ENCODE data around the gene TBCK. TPM values are rescaled to one million over a fixed set of nuclear protein-coding genes. Genes with fewer than 3 reads are reported as not detected.

TBCK gene
- total and polyA plus RNA-seq, 5 donors, result 6.9 to 29.0 (median 21.7) TPM

DNA sequence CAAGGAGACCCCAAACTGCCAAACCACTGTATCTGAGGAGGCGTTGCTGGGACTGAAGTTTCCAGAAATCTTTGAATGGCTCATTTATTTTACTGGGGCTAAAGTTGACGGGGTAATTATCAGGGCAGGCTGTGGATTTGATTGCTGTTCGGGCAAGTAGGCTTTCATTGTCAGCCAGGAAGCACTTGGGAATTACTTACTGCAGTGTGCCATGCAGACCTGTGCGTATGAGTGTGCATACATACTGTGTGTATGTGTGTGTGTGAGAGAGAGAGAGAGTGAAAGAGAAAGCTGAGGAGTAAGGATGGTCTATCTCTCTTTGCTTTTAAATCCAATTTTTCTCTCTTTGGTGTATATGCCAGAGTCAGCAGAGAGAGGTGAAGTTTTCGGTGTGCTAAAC is 298.0 kb downstream of the TBCK start:
- Histone ChIP-seq H3K27me3 (ENCODE audit: control insufficient read depth, insufficient read depth) (no peaks in the 10 kb centered on the region), H3K27ac (ENCODE audit: low read length) (no peak overlapping the region), H3K4me3 (ENCODE audit: low read length) (no peak overlapping the region), H3K9me3 (ENCODE audit: control insufficient read depth, low read length) (no peaks in the 10 kb centered on the region), H3K4me1 (ENCODE audit: control insufficient read depth, insufficient read depth, low read length) (no peaks in the 10 kb centered on the region)
- DNase-seq (no peak), ATAC-seq (no peak)
- intact Hi-C loops (cut with DNase I), result no loop called here
- 62% methylated on average over 5 of the region's 5 CpGs for WGBS

DNA sequence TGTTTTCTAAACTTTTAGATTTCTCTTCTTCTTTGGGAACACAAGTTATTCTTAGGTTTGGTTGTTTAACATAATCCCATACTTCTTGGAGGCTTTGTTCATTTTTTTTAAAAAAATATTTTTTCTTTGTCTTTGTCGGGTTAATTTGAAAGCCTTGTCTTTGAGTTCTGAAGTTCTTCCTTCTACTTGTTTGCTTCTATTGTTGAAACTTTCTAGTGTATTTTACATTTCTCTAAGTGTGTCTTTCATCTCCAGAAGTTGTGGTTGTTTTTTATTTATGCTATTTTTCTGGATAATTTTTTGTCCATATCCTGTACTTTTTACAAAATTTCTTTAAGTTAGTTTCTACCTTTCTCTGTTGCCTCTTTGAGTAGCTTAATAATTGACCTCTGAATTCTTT is 304.6 kb downstream of the TBCK start:
- no peak for ATAC-seq
- Histone ChIP-seq H3K27me3 (ENCODE audit: control insufficient read depth, insufficient read depth) (no peaks in the 10 kb centered on the region), H3K27ac (ENCODE audit: low read length) (no peak overlapping the region), H3K9me3 (ENCODE audit: control insufficient read depth, low read length) (no peaks in the 10 kb centered on the region), H3K4me1 (ENCODE audit: control insufficient read depth, insufficient read depth, low read length) (no peaks in the 10 kb centered on the region), H3K4me3 (ENCODE audit: low read length) (no peak overlapping the region)
- no peak for DNase-seq
- intact Hi-C loops (cut with DNase I), result no loop called here
- 97% methylated on average over 1 of the region's 1 CpG for whole genome bisulfite sequencing

DNA sequence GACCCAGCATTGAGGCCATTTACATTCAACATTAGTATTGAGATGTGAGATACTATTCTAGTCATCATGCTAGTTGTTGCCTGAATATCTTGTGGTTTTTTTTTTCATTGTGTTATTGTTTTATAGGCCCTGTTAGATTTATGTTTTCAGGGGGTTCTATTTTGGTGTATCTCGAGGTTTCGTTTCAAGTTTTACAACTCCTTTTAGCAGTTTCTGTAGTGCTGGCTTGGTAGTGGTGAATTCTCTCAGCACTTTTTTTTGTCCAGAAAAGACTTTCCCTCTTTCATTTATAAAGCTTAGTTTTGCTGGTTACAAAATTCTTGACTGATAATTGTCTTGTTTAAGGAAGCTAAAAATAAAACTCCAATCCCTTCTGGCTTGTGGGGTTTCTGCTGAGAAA is 305.2 kb downstream of the TBCK start:
- 98% methylated on average over 2 of the region's 2 CpGs for WGBS

DNA sequence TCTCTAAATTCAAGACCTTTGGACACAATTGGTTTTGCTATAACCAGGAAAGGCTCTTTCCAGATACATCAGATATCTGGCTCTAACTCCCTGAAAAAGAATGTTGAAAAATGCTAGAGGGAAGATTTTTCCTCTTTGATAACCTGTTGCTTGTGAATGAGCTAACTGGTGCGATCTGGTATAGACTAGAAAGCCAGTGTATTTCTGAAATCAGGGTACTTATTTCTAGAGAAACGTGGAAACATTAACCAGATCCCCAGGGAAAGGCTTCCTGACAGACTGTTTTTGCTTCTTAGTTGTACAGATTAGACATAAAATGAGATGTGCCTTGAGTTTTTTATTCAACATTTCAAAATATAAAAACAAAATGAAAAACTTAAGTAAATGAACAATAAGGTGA is 313.0 kb downstream of the TBCK start:
- Histone ChIP-seq H3K9me3 (ENCODE audit: control insufficient read depth, low read length) (no peaks in the 10 kb centered on the region), H3K4me1 (ENCODE audit: control insufficient read depth, insufficient read depth, low read length) (no peaks in the 10 kb centered on the region), H3K4me3 (ENCODE audit: low read length) (no peak overlapping the region), H3K27me3 (ENCODE audit: control insufficient read depth, insufficient read depth) (no peaks in the 10 kb centered on the region), H3K27ac (ENCODE audit: low read length) (no peak overlapping the region)
- ATAC-seq (no peak), DNase-seq (no peak)
- intact Hi-C loops (cut with DNase I), result no loop called here
- 58% methylated on average over 2 of the region's 2 CpGs for WGBS

More for the DNA sequence above, 305.2 kb downstream of the TBCK start:
- ATAC-seq (no peak), DNase-seq (no peak)
- Histone ChIP-seq H3K27me3 (ENCODE audit: control insufficient read depth, insufficient read depth) (no peaks in the 10 kb centered on the region), H3K27ac (ENCODE audit: low read length) (no peak overlapping the region), H3K4me3 (ENCODE audit: low read length) (no peak overlapping the region), H3K9me3 (ENCODE audit: control insufficient read depth, low read length) (no peaks in the 10 kb centered on the region), H3K4me1 (ENCODE audit: control insufficient read depth, insufficient read depth, low read length) (no peaks in the 10 kb centered on the region)
- intact Hi-C loops (cut with DNase I), result no loop called here

DNA sequence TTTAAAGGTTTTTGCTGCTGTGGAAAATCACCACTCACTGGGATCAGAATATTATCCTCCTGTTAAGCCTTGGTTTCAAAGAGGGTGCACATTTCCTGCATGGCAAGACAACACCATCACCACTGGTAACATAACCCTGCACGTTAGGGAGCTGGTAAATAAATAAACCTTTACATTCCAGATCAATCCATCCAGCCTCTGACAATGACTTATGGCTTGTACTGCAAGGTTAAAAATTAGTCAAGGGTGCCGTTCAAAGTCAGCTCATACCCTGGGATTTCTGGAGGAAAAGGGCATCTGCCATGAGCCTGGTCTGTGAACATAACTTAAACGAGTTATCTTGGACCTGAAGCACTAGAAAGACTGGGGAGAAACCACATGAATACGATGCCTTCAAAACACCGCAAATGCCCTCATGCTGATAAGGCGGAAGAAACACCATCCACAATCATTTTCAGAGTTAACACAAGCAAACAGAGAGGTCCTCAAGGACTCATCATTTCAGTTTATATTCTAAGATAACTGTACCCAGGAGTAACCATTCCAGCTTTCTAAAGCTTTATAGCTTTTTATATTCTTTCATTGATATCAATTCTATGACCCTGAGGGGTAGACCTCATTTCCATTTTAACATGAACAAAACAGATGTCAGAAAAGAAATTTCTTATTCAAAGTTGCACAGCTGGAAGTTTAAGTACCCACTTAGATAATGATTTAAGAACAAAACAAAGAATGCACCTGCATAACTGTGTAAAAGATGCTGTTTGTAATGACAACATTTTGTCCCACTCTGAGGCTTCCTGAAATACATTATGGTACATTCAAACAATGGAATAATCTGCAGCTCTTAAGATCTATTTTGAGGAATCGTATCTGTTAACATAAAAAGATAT is 317.6 kb downstream of the TBCK start:
- H3K4me1 ChIP-seq (ENCODE audit: control insufficient read depth, insufficient read depth, low read length), result no peaks in the 10 kb centered on the region
- DNase-seq (no peak), ATAC-seq (no peak)
- H3K27ac ChIP-seq (ENCODE audit: low read length), result no peak overlapping the region
- intact Hi-C loops (cut with DNase I), result no loop called here
- H3K9me3 ChIP-seq (ENCODE audit: control insufficient read depth, low read length), result no peaks in the 10 kb centered on the region
- WGBS, result 70% methylated on average over 7 of the region's 7 CpGs
- H3K27me3 ChIP-seq (ENCODE audit: control insufficient read depth, insufficient read depth), result no peaks in the 10 kb centered on the region
- H3K4me3 ChIP-seq (ENCODE audit: low read length), result no peak overlapping the region

DNA sequence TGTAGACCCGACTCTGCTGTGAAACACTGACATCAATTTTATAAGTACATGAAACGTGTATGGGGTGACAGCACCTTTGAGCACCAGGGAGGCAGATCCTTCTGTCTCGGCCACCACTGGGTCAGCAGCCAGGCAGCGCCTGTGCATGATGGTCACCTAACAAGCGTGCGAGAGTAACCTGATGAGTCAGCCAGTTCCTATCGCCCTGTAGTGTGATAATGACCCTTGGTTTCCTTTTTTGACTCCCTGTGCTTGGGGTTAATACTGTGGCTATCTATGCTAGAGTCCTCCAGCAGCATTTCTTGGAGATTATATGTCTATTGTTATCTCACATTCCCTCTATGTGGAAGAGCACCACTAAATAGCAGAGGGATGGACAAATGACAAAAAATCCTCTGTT is 319.2 kb downstream of the TBCK start:
- Histone ChIP-seq H3K4me1 (ENCODE audit: control insufficient read depth, insufficient read depth, low read length) (no peaks in the 10 kb centered on the region), H3K9me3 (ENCODE audit: control insufficient read depth, low read length) (no peaks in the 10 kb centered on the region), H3K4me3 (ENCODE audit: low read length) (no peak overlapping the region), H3K27ac (ENCODE audit: low read length) (no peak overlapping the region), H3K27me3 (ENCODE audit: control insufficient read depth, insufficient read depth) (no peaks in the 10 kb centered on the region)
- no peak for DNase-seq
- peak in 1 of 2 donors; percentile 55 for ATAC-seq
- WGBS, result 35% methylated on average over 7 of the region's 7 CpGs
- intact Hi-C loops (cut with DNase I), result no loop called here

DNA sequence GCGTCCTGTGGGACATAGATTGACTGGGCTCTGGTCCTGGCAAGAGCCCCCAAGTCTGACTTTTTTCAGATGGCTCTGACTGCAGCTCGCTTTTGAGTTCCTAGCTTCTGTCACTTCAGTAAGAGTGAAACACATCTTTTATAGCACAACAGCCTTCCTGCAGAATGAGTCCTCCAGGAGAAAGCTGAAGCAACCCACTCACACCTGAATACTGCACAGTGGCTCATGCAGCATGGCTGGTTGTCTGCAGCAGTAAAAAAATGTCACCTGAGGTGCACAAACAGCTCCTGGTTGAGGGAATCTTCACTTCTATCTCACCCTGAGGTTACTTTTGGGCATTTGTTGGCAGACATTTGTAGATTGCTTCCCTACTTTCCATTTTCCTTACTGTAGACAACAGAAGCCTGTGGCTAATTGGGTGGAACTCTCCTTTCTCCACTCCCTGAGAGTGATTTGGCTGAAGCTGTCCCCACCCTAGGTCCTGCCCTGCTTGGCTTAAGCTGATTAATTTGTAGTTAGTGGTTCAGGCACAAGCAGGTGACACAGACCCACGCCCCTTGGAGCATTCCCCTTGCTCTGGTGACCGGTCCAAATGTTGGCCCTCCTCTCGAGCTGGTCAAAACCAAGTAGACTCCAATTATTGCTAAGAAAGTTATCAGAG is 321.0 kb downstream of the TBCK start:
- H3K27ac ChIP-seq (ENCODE audit: low read length), result no peak overlapping the region
- DNase-seq (no peak), ATAC-seq (no peak)
- no peaks in the 10 kb centered on the region for H3K27me3 ChIP-seq (ENCODE audit: control insufficient read depth, insufficient read depth)
- WGBS, result 87% methylated on average over 5 of the region's 5 CpGs
- no peak overlapping the region for H3K4me3 ChIP-seq (ENCODE audit: low read length)
- peaks cover 5% of the 10 kb centered on the region for H3K4me1 ChIP-seq (ENCODE audit: control insufficient read depth, insufficient read depth, low read length)
- intact Hi-C loops (cut with DNase I), result no loop called here
- H3K9me3 ChIP-seq (ENCODE audit: control insufficient read depth, low read length), result no peaks in the 10 kb centered on the region

DNA sequence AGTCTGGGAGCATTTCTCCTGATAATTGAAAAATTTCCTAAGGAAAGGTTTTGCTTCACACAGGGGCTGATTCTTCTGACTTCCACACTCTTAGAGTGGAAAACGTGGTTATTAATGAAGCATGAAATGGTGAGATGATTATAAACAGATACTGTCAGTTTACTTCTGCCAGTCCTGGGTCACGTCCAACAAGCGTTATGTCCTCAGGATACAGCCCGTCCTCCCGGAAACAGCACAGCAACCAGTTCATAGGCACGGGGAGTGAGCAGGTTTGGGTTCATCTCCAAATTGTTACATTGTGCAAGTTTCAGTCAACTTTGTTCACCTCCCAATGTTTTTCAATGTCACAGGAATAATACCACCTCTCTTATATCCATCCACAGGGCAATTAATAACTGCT is 321.9 kb downstream of the TBCK start:
- 41% methylated on average over 6 of the region's 6 CpGs for WGBS
- H3K4me1 ChIP-seq (ENCODE audit: control insufficient read depth, insufficient read depth, low read length), result peaks cover 5% of the 10 kb centered on the region
- ATAC-seq, result no peak
- no peak overlapping the region for H3K4me3 ChIP-seq (ENCODE audit: low read length)
- DNase-seq, result no peak
- no peaks in the 10 kb centered on the region for H3K27me3 ChIP-seq (ENCODE audit: control insufficient read depth, insufficient read depth)
- intact Hi-C loops (cut with DNase I), result no loop called here
- H3K9me3 ChIP-seq (ENCODE audit: control insufficient read depth, low read length), result no peaks in the 10 kb centered on the region
- no peak overlapping the region for H3K27ac ChIP-seq (ENCODE audit: low read length)

DNA sequence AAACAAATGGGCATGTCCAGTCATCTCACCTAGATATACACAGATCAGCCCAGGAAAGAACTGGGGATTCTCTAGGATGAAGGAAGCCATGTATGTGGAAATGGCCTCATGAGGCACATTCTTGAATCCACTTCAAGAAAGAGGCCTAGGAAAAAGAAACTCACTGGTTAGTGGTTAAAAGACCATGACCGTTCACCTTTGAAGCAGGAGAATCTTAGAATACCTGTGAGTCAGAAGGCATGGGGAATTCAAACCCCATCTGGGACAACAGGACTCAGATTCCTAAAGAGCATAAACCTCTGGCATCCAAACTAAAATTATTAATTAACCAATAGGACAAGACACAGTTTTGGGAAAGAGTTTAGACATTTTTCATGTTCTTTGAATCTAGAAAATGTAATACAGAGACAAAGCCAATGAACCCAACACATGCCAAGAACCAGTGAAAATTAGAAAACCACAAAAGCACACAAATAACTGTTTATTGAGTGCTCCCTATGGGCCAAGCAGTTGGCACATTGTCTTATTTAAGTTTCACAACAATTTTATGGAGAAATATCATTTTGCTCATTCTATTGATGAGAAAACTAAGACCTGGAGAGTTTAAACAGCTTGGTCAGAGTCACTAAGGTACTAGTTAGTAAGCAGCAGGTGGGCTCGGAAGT is 323.2 kb downstream of the TBCK start:
- no peaks in the 10 kb centered on the region for H3K9me3 ChIP-seq (ENCODE audit: control insufficient read depth, low read length)
- no peak overlapping the region for H3K27ac ChIP-seq (ENCODE audit: low read length)
- H3K4me3 ChIP-seq (ENCODE audit: low read length), result no peak overlapping the region
- intact Hi-C loops (cut with DNase I), result no loop called here
- no peak for DNase-seq
- no peak for ATAC-seq
- H3K27me3 ChIP-seq (ENCODE audit: control insufficient read depth, insufficient read depth), result no peaks in the 10 kb centered on the region
- H3K4me1 ChIP-seq (ENCODE audit: control insufficient read depth, insufficient read depth, low read length), result peaks cover 5% of the 10 kb centered on the region
- WGBS, result 89% methylated on average over 2 of the region's 2 CpGs

DNA sequence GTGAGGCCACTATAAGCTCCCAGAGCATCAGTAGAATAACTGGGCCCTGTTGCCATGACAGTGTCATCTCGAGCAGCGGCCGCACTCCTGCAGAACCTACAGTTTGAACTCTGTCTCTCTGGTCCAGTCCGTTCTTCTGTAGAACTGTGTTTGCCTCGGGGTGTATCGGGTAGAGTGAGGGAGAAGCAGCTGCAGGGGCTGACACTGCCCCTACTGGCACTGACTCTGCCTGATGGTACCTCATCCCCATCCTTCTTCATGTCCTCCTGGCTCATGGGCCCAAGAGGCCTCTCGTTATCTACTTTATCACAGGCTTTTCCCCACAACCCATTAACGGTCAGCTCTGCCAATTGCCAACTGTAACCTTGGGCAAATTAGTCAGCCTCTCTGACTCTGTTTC is 324.3 kb downstream of the TBCK start:
- no peak for DNase-seq
- WGBS, result 94% methylated on average over 8 of the region's 8 CpGs
- no peaks in the 10 kb centered on the region for H3K9me3 ChIP-seq (ENCODE audit: control insufficient read depth, low read length)
- ATAC-seq, result no peak
- H3K4me1 ChIP-seq (ENCODE audit: control insufficient read depth, insufficient read depth, low read length), result peaks cover 5% of the 10 kb centered on the region
- H3K27me3 ChIP-seq (ENCODE audit: control insufficient read depth, insufficient read depth), result no peaks in the 10 kb centered on the region
- H3K27ac ChIP-seq (ENCODE audit: low read length), result peak overlapping the region; percentile 48
- intact Hi-C loops (cut with DNase I), result no loop called here
- no peak overlapping the region for H3K4me3 ChIP-seq (ENCODE audit: low read length)
